ENCODE data around the gene CD3D. TPM values are rescaled to one million over a fixed set of nuclear protein-coding genes. Genes with fewer than 3 reads are reported as not detected.

The CD3D gene
- polyA plus RNA-seq, 4 donors: 5.4 to 14.6 (median 7.0) TPM

- peak overlapping the region in 1 of 3 donors; percentile 28 for H3K4me3 ChIP-seq (ENCODE audit: low read depth in 1 of 3, low read length in 3 of 3)
- peaks cover 0 to 8% (median 2%) of the 10 kb centered on the region in 3 donors for H3K27me3 ChIP-seq (ENCODE audit: control insufficient read depth in 3 of 3, insufficient read depth in 3 of 3, low read length in 3 of 3)
- H3K27ac ChIP-seq (ENCODE audit: low read depth in 1 of 3, low read length in 2 of 3): peak overlapping the region in 1 of 3 donors; percentile 69
- 61 to 70% (median 64%) methylated on average over 8 of the region's 8 CpGs for WGBS, 3 donors
- no peaks in the 10 kb centered on the region for H3K36me3 ChIP-seq (ENCODE audit: control insufficient read depth in 3 of 3, insufficient read depth in 2 of 3, low read depth in 1 of 3, low read length in 3 of 3)
- peak in 1 of 2 donors; percentile 51 for DNase-seq
- no peaks in the 10 kb centered on the region for H3K9me3 ChIP-seq (ENCODE audit: control insufficient read depth in 2 of 2, insufficient read depth in 1 of 2, low read depth in 1 of 2, low read length in 1 of 2)
- FAIRE-seq: no peak
- no peaks in the 10 kb centered on the region for H3K4me1 ChIP-seq (ENCODE audit: control insufficient read depth in 3 of 3, insufficient read depth in 2 of 3, low read depth in 1 of 3, low read length in 2 of 3)
These were observed 36.8 kb downstream of the CD3D start for GRCh38 chr11:118305726-118306125.

- FAIRE-seq (no peak), DNase-seq (peak in 1 of 2 donors; percentile 46)
- 57 to 74% (median 73%) methylated on average over 8 of the region's 8 CpGs for WGBS, 3 donors
These were observed 37.8 kb downstream of the CD3D start, which contains the start of gene CD3E for GRCh38 chr11:118304568-118305248. Gene CD3E (plus strand): TSS chr11:118304730. CDS start chr11:118304953, 223 bp downstream.

GRCh38 chr11:118304227-118304567, 38.3 kb downstream of the CD3D start:
- Histone ChIP-seq H3K36me3 (ENCODE audit: control insufficient read depth in 3 of 3, insufficient read depth in 2 of 3, low read depth in 1 of 3, low read length in 3 of 3) (no peaks in the 10 kb centered on the region), H3K9me3 (ENCODE audit: control insufficient read depth in 2 of 2, insufficient read depth in 1 of 2, low read depth in 1 of 2, low read length in 1 of 2) (no peaks in the 10 kb centered on the region), H3K4me3 (ENCODE audit: low read depth in 1 of 3, low read length in 3 of 3) (no peak overlapping the region), H3K27ac (ENCODE audit: low read depth in 1 of 3, low read length in 2 of 3) (peak overlapping the region in 1 of 3 donors; percentile 74), H3K27me3 (ENCODE audit: control insufficient read depth in 3 of 3, insufficient read depth in 3 of 3, low read length in 3 of 3) (peaks cover 0 to 8% (median 2%) of the 10 kb centered on the region in 3 donors), H3K4me1 (ENCODE audit: control insufficient read depth in 3 of 3, insufficient read depth in 2 of 3, low read depth in 1 of 3, low read length in 2 of 3) (no peaks in the 10 kb centered on the region)
- 76 to 91% (median 78%) methylated on average over 1 of the region's 1 CpG for WGBS, 3 donors
- FAIRE-seq (no peak), DNase-seq (no peak)

More at GRCh38 chr11:118304568-118305248, 37.8 kb downstream of the CD3D start, which contains the start of gene CD3E:
- Histone ChIP-seq H3K27ac (ENCODE audit: low read depth in 1 of 3, low read length in 2 of 3) (peak within 1 kb of the TSS in 2 of 3 donors; percentile 45 to 85), H3K36me3 (ENCODE audit: control insufficient read depth in 3 of 3, insufficient read depth in 2 of 3, low read depth in 1 of 3, low read length in 3 of 3) (no peaks in the 10 kb centered on the region), H3K4me1 (ENCODE audit: control insufficient read depth in 3 of 3, insufficient read depth in 2 of 3, low read depth in 1 of 3, low read length in 2 of 3) (no peaks in the 10 kb centered on the region), H3K9me3 (ENCODE audit: control insufficient read depth in 2 of 2, insufficient read depth in 1 of 2, low read depth in 1 of 2, low read length in 1 of 2) (no peaks in the 10 kb centered on the region), H3K4me3 (ENCODE audit: low read depth in 1 of 3, low read length in 3 of 3) (peak within 1 kb of the TSS in 2 of 3 donors; percentile 27 to 44), H3K27me3 (ENCODE audit: control insufficient read depth in 3 of 3, insufficient read depth in 3 of 3, low read length in 3 of 3) (peaks cover 0 to 8% (median 2%) of the 10 kb centered on the region in 3 donors)

GRCh38 chr11:118301600-118302195, 40.8 kb downstream of the CD3D start:
- H3K9me3 ChIP-seq (ENCODE audit: control insufficient read depth in 2 of 2, insufficient read depth in 1 of 2, low read depth in 1 of 2, low read length in 1 of 2): no peaks in the 10 kb centered on the region
- H3K36me3 ChIP-seq (ENCODE audit: control insufficient read depth in 3 of 3, insufficient read depth in 2 of 3, low read depth in 1 of 3, low read length in 3 of 3): no peaks in the 10 kb centered on the region
- DNase-seq (no peak), FAIRE-seq (no peak)
- no peak overlapping the region for H3K4me3 ChIP-seq (ENCODE audit: low read depth in 1 of 3, low read length in 3 of 3)
- H3K27me3 ChIP-seq (ENCODE audit: control insufficient read depth in 3 of 3, insufficient read depth in 3 of 3, low read length in 3 of 3): peaks cover 0 to 8% (median 2%) of the 10 kb centered on the region in 3 donors
- H3K27ac ChIP-seq (ENCODE audit: low read depth in 1 of 3, low read length in 2 of 3): no peak overlapping the region
- no peaks in the 10 kb centered on the region for H3K4me1 ChIP-seq (ENCODE audit: control insufficient read depth in 3 of 3, insufficient read depth in 2 of 3, low read depth in 1 of 3, low read length in 2 of 3)
- WGBS, 3 donors: 65 to 76% (median 73%) methylated on average over 8 of the region's 8 CpGs

GRCh38 chr11:118295815-118296454, 46.6 kb downstream of the CD3D start:
- no peak for FAIRE-seq
- DNase-seq: peak; percentile 46 to 74
- WGBS, 3 donors: 37 to 49% (median 39%) methylated on average over 3 of the region's 3 CpGs

GRCh38 chr11:118295199-118295598, 47.3 kb downstream of the CD3D start:
- no peak for FAIRE-seq

More at GRCh38 chr11:118295815-118296454, 46.6 kb downstream of the CD3D start:
- Histone ChIP-seq H3K4me3 (ENCODE audit: low read depth in 1 of 3, low read length in 3 of 3) (no peak overlapping the region), H3K27me3 (ENCODE audit: control insufficient read depth in 3 of 3, insufficient read depth in 3 of 3, low read length in 3 of 3) (no peaks in the 10 kb centered on the region), H3K4me1 (ENCODE audit: control insufficient read depth in 3 of 3, insufficient read depth in 2 of 3, low read depth in 1 of 3, low read length in 2 of 3) (peaks cover 0 to 7% (median 0%) of the 10 kb centered on the region in 3 donors), H3K9me3 (ENCODE audit: control insufficient read depth in 2 of 2, insufficient read depth in 1 of 2, low read depth in 1 of 2, low read length in 1 of 2) (no peaks in the 10 kb centered on the region), H3K27ac (ENCODE audit: low read depth in 1 of 3, low read length in 2 of 3) (no peak overlapping the region), H3K36me3 (ENCODE audit: control insufficient read depth in 3 of 3, insufficient read depth in 2 of 3, low read depth in 1 of 3, low read length in 3 of 3) (no peaks in the 10 kb centered on the region)

GRCh38 chr11:118294053-118294452, 48.5 kb downstream of the CD3D start:
- no peaks in the 10 kb centered on the region for H3K27me3 ChIP-seq (ENCODE audit: control insufficient read depth in 3 of 3, insufficient read depth in 3 of 3, low read length in 3 of 3)
- peaks cover 0 to 7% (median 0%) of the 10 kb centered on the region in 3 donors for H3K4me1 ChIP-seq (ENCODE audit: control insufficient read depth in 3 of 3, insufficient read depth in 2 of 3, low read depth in 1 of 3, low read length in 2 of 3)
- no peaks in the 10 kb centered on the region for H3K36me3 ChIP-seq (ENCODE audit: control insufficient read depth in 3 of 3, insufficient read depth in 2 of 3, low read depth in 1 of 3, low read length in 3 of 3)
- 83 to 91% (median 86%) methylated on average over 2 of the region's 2 CpGs for whole genome bisulfite sequencing, 3 donors
- H3K9me3 ChIP-seq (ENCODE audit: control insufficient read depth in 2 of 2, insufficient read depth in 1 of 2, low read depth in 1 of 2, low read length in 1 of 2): no peaks in the 10 kb centered on the region
- FAIRE-seq: no peak
- H3K4me3 ChIP-seq (ENCODE audit: low read depth in 1 of 3, low read length in 3 of 3): no peak overlapping the region
- no peak overlapping the region for H3K27ac ChIP-seq (ENCODE audit: low read depth in 1 of 3, low read length in 2 of 3)
- no peak for DNase-seq

More at GRCh38 chr11:118295199-118295598, 47.3 kb downstream of the CD3D start:
- H3K27ac ChIP-seq (ENCODE audit: low read depth in 1 of 3, low read length in 2 of 3): no peak overlapping the region
- H3K9me3 ChIP-seq (ENCODE audit: control insufficient read depth in 2 of 2, insufficient read depth in 1 of 2, low read depth in 1 of 2, low read length in 1 of 2): no peaks in the 10 kb centered on the region
- 50 to 75% (median 74%) methylated on average over 5 of the region's 5 CpGs for WGBS, 3 donors
- peaks cover 0 to 7% (median 0%) of the 10 kb centered on the region in 3 donors for H3K4me1 ChIP-seq (ENCODE audit: control insufficient read depth in 3 of 3, insufficient read depth in 2 of 3, low read depth in 1 of 3, low read length in 2 of 3)
- no peaks in the 10 kb centered on the region for H3K36me3 ChIP-seq (ENCODE audit: control insufficient read depth in 3 of 3, insufficient read depth in 2 of 3, low read depth in 1 of 3, low read length in 3 of 3)
- H3K27me3 ChIP-seq (ENCODE audit: control insufficient read depth in 3 of 3, insufficient read depth in 3 of 3, low read length in 3 of 3): no peaks in the 10 kb centered on the region
- no peak overlapping the region for H3K4me3 ChIP-seq (ENCODE audit: low read depth in 1 of 3, low read length in 3 of 3)
- DNase-seq: no peak

GRCh38 chr11:118291477-118292135, 50.9 kb downstream of the CD3D start:
- H3K4me1 ChIP-seq (ENCODE audit: control insufficient read depth in 3 of 3, insufficient read depth in 2 of 3, low read depth in 1 of 3, low read length in 2 of 3): peaks cover 0 to 13% (median 3%) of the 10 kb centered on the region in 3 donors
- no peaks in the 10 kb centered on the region for H3K36me3 ChIP-seq (ENCODE audit: control insufficient read depth in 3 of 3, insufficient read depth in 2 of 3, low read depth in 1 of 3, low read length in 3 of 3)
- H3K27me3 ChIP-seq (ENCODE audit: control insufficient read depth in 3 of 3, insufficient read depth in 3 of 3, low read length in 3 of 3): no peaks in the 10 kb centered on the region
- FAIRE-seq: no peak
- WGBS, 3 donors: 55 to 76% (median 66%) methylated on average over 9 of the region's 9 CpGs
- H3K27ac ChIP-seq (ENCODE audit: low read depth in 1 of 3, low read length in 2 of 3): no peak overlapping the region
- no peak overlapping the region for H3K4me3 ChIP-seq (ENCODE audit: low read depth in 1 of 3, low read length in 3 of 3)
- H3K9me3 ChIP-seq (ENCODE audit: control insufficient read depth in 2 of 2, insufficient read depth in 1 of 2, low read depth in 1 of 2, low read length in 1 of 2): no peaks in the 10 kb centered on the region
- DNase-seq: no peak

Data from small intestine (tissue), 7 donors.